Measurements from ENCODE around the gene SYTL4. TPM values are rescaled to one million over a fixed set of nuclear protein-coding genes. Genes with fewer than 3 reads are reported as not detected.

Gene SYTL4
- total RNA-seq, 1 experiment from 2014 or later = 23.4 TPM

DNA sequence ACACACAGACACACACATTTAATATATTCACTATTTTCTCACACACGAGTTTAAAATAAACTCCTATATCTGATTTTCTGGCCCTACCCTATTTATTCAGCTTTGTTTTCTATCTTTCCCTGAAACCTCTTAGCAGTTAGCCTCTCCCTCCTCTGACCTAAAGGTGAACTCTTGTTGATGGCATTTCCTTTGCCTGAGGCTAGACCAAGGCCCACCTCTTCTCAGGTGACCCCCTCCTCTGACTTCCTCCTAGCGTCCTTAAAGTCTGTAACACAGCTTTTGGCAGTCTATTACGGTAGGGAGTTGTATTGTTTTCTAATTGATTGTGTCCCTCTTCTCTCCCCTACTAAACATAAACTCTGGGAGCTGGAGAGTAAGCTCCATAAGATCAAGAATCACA, 89.6 kb downstream of the SYTL4 start:
- Histone ChIP-seq H3K9me3 (ENCODE audit: insufficient read depth, low read depth) (no peaks in the 10 kb centered on the region), H3K4me3 (peak overlapping the region; percentile 6; the same call in 1 of the 2 replicates), H3K79me2 (ENCODE audit: low read depth) (peaks cover 31% of the 10 kb centered on the region), H3K4me1 (replicated peaks; ENCODE audit: insufficient read depth) (peaks cover 54% of the 10 kb centered on the region), H3K27ac (peak overlapping the region; percentile 94), H3K4me2 (peak overlapping the region; percentile 88), H3K36me3 (ENCODE audit: low read depth) (peaks cover 16% of the 10 kb centered on the region), H4K20me1 (ENCODE audit: insufficient read depth) (no peaks in the 10 kb centered on the region), H2AFZ (no peak overlapping the region), H3F3A (ENCODE audit: insufficient read depth, low read depth) (peaks cover 51% of the 10 kb centered on the region), H3K9me2 (ENCODE audit: insufficient read depth) (no peaks in the 10 kb centered on the region), H3K27me3 (ENCODE audit: insufficient read depth, low read depth) (no peaks in the 10 kb centered on the region)
- no TSS peak for BruUV-seq (replicated peaks)
- CTCF ChIA-PET = interaction anchor here (1.1 kb wide), 1 partner anchor 28 kb away, joined by 3 read pairs; no protein-coding TSS in a partner anchor
- intact Hi-C loops (cut with micrococcal nuclease; ENCODE audit: unreplicated experiment) = no loop called here
- TF ChIP-seq EZH2 (IDR thresholded peaks at IDR 0.05; ENCODE audit: low read depth) = no peak
- TF ChIP-seq, protein P1, sequence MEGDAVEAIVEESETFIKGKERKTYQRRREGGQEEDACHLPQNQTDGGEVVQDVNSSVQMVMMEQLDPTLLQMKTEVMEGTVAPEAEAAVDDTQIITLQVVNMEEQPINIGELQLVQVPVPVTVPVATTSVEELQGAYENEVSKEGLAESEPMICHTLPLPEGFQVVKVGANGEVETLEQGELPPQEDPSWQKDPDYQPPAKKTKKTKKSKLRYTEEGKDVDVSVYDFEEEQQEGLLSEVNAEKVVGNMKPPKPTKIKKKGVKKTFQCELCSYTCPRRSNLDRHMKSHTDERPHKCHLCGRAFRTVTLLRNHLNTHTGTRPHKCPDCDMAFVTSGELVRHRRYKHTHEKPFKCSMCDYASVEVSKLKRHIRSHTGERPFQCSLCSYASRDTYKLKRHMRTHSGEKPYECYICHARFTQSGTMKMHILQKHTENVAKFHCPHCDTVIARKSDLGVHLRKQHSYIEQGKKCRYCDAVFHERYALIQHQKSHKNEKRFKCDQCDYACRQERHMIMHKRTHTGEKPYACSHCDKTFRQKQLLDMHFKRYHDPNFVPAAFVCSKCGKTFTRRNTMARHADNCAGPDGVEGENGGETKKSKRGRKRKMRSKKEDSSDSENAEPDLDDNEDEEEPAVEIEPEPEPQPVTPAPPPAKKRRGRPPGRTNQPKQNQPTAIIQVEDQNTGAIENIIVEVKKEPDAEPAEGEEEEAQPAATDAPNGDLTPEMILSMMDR (conservative IDR thresholded peaks at IDR 0.05) = no peak
- DNase-seq = peak; percentile 45 to 85
- POLR2A ChIA-PET (ENCODE audit: unreplicated experiment) = no interaction called here

DNA sequence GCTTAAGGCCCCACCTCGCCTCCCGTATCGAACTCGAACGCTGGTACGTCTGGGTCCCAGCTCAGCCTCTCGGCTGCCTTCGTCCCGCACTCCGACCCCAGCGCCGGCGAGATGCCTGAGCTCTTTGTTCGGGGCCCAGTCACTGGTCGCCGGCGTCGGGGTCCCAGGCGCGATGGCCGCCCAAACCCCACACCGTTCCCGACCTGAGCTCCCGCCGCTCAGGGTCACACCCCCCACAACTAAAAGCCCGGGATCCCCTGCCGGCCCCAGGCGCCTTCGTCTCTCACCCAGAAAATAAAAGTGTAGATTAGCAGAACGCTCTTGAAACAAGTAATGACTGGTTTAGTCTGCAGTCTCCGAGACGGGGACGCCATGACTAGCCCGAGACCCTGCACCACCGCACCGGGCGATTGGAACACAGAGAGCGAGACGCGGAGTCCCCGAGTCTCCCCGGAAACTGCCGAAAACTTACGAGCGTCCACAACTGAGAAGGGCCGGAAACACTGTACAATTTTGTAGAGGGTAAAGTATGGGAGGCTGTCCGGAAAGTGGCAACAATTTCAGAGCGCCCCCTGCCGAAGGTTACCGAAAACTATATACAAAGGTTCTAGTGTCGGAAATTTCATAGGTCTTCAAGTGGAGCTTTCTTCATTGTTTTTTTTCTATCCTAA, 95.5 kb downstream of the SYTL4 start, which contains the start of gene TSPAN6:
Gene TSPAN6 (minus strand): TSS at position 486 of the 671 bp plus-strand sequence. CDS start 112 bp downstream, at position 374.
- H3F3A ChIP-seq (ENCODE audit: insufficient read depth, low read depth) = no peaks in the 10 kb centered on the region
- intact Hi-C loops (cut with micrococcal nuclease; ENCODE audit: unreplicated experiment) = no loop called here
- peak; percentile 81 to 83 for DNase-seq
- H3K79me2 ChIP-seq (ENCODE audit: low read depth) = peaks cover 12% of the 10 kb centered on the region
- peak within 1 kb of the TSS; percentile 83 for H3K4me3 ChIP-seq
- H3K27me3 ChIP-seq (ENCODE audit: insufficient read depth, low read depth) = no peaks in the 10 kb centered on the region
- TF ChIP-seq, protein P1 (conservative IDR thresholded peaks at IDR 0.05) = peak; percentile 72
- no peak for TF ChIP-seq EZH2 (IDR thresholded peaks at IDR 0.05; ENCODE audit: low read depth)
- H3K9me3 ChIP-seq (ENCODE audit: insufficient read depth, low read depth) = no peaks in the 10 kb centered on the region
- H3K27ac ChIP-seq = peak within 1 kb of the TSS; percentile 49
- TSS peak; percentile 52 for BruUV-seq (replicated peaks)
- peaks cover 25% of the 10 kb centered on the region for H3K4me1 ChIP-seq (replicated peaks; ENCODE audit: insufficient read depth)
- POLR2A ChIA-PET (ENCODE audit: unreplicated experiment) = interaction anchor here (0.6 kb wide), 2 partner anchors 12 to 22 kb away, joined by 3 read pairs; no protein-coding TSS in a partner anchor
- peak within 1 kb of the TSS; percentile 91 for H3K4me2 ChIP-seq
- H3K9me2 ChIP-seq (ENCODE audit: insufficient read depth) = no peaks in the 10 kb centered on the region
- CTCF ChIA-PET = interaction anchor here (0.6 to 2.5 kb wide), 4 partner anchors 10 to 460 kb away, joined by 4 to 10 read pairs (median 6); no protein-coding TSS in a partner anchor
- H2AFZ ChIP-seq = peak within 1 kb of the TSS; percentile 93
- no peaks in the 10 kb centered on the region for H4K20me1 ChIP-seq (ENCODE audit: insufficient read depth)
- no peaks in the 10 kb centered on the region for H3K36me3 ChIP-seq (ENCODE audit: low read depth)

DNA sequence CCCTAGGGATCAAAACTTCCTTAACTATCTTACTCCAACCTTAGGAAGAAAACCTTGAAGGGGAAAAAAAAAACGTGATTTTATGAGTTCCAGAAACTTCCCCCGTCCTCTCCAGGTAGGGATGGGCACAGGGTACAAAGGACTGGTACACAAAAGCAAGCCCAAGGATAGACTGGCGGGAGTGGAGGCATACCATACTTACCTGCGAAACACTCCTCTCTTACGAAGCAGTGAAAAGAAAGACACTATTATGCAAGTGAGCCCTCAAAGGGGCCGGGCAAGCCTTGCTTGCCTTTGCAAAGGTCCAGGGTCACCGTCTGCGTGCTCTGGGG, 96.0 kb downstream of the SYTL4 start:
- no peak for DNase-seq
- intact Hi-C loops (cut with micrococcal nuclease; ENCODE audit: unreplicated experiment) = no loop called here
- Histone ChIP-seq H3K4me3 (peak overlapping the region; percentile 83), H4K20me1 (ENCODE audit: insufficient read depth) (no peaks in the 10 kb centered on the region), H3K9me2 (ENCODE audit: insufficient read depth) (no peaks in the 10 kb centered on the region), H3K27me3 (ENCODE audit: insufficient read depth, low read depth) (no peaks in the 10 kb centered on the region), H3K79me2 (ENCODE audit: low read depth) (peaks cover 12% of the 10 kb centered on the region), H3K4me2 (peak overlapping the region; percentile 91), H2AFZ (peak overlapping the region; percentile 93), H3K36me3 (ENCODE audit: low read depth) (no peaks in the 10 kb centered on the region), H3K9me3 (ENCODE audit: insufficient read depth, low read depth) (no peaks in the 10 kb centered on the region), H3K27ac (no peak overlapping the region), H3F3A (ENCODE audit: insufficient read depth, low read depth) (no peaks in the 10 kb centered on the region), H3K4me1 (replicated peaks; ENCODE audit: insufficient read depth) (peaks cover 20% of the 10 kb centered on the region)
- ChIA-PET POLR2A (ENCODE audit: unreplicated experiment) (interaction anchor here (0.6 kb wide), 1 partner anchor 13 kb away, joined by 3 read pairs; no protein-coding TSS in a partner anchor), CTCF (interaction anchor here (2.5 kb wide), 1 partner anchor 21 kb away, joined by 10 read pairs; no protein-coding TSS in a partner anchor)
- no TSS peak for BruUV-seq (replicated peaks)
- no peak for TF ChIP-seq EZH2 (IDR thresholded peaks at IDR 0.05; ENCODE audit: low read depth)
- TF ChIP-seq, protein P1 (conservative IDR thresholded peaks at IDR 0.05) = no peak
